A549 (cell line): ENCODE measurements around the gene SLC51A. TPM values are rescaled to one million over a fixed set of nuclear protein-coding genes. Genes with fewer than 3 reads are reported as not detected.
A peak's percentile ranks its signal among the peaks of the same experiment; 100 is the strongest.
"Not testable (repeated sequence)": the region's sequence is repeated elsewhere in the genome, so short reads cannot be mapped to it uniquely, and the experiment has no call there.

ENCODE experiments used
- ATAC-seq, 2 experiments: fragments of 200-7000 bp in 1 of 2; fragments of >200 bp in 1 of 2; cut with Nextera tagmentation in 1 of 2; cut with Tn5 transposase in 1 of 2; 3 replicates each; pipeline versions ENCODE4 v1.8.0 to v1.9.1; 2018 to 2020; ENCODE audit warnings: mild to moderate bottlenecking in 1 of 2, moderate library complexity in 1 of 2
- CTCF ChIA-PET: fragments of 300-600 bp; sonication (Branson Sonifier 250); formaldehyde crosslinking; extraction: SDS; loops from one replicate; lab custom pipeline; 2021; ENCODE audit warnings: antibody characterized with exemption, inconsistent platforms; lab: Yijun Ruan, JAX
- POLR2A ChIA-PET: fragments of 350-600 bp; formaldehyde crosslinking; extraction: SDS; loops from one replicate; lab custom pipeline; 2021; ENCODE audit warnings: antibody characterized with exemption, inconsistent platforms; lab: Yijun Ruan, JAX
- DNase-seq, 2 experiments: peaks; one replicate each; pipeline versions ENCODE4 v3.0.0 to v3.0.0-alpha.2; 2011 to 2016; ENCODE audit warnings: low read depth in 1 of 2, low spot score in 1 of 2
- FAIRE-seq: peaks from 2 replicates; lab custom pipeline; 2011; peaks lifted over from hg19 to GRCh38; lab: Jason Lieb, UNC
- H3K27ac ChIP-seq, 2 experiments: fragments of >200 bp; sonication (Bioruptor Twin); formaldehyde crosslinking; 3 replicates each; pipeline ENCODE4 v1.5.1; 2016 to 2017
- H3K4me1 ChIP-seq: fragments of >200 bp; sonication (Bioruptor Twin); formaldehyde crosslinking; 3 replicates; pipeline ENCODE4 v1.6.1; 2016
- H3K4me2 ChIP-seq: fragments of >200 bp; sonication (Bioruptor Twin); formaldehyde crosslinking; 3 replicates; pipeline ENCODE4 v1.6.1; 2016
- H3K4me3 ChIP-seq: fragments of >200 bp; sonication (Bioruptor Twin); formaldehyde crosslinking; 3 replicates; pipeline ENCODE4 v1.5.1; 2016
- H3K9me3 ChIP-seq: fragments of >200 bp; sonication (Bioruptor Twin); formaldehyde crosslinking; 3 replicates; pipeline ENCODE4 v1.6.1; 2016
- CBX8 ChIP-seq: fragments of 200-600 bp; sonication (generic); IDR thresholded peaks from 2 replicates; pipeline ENCODE4 v1.6.1; 2016
- EHF ChIP-seq: fragments of 250-450 bp; sonication (Bioruptor Pico); IDR thresholded peaks from 2 replicates; pipeline ENCODE4 v1.5.0; 2020; ENCODE audit warnings: mild to moderate bottlenecking
- FOSL2 ChIP-seq, 2 experiments: fragments of 450-650 bp in 1 of 2; fragments of >200 bp in 1 of 2; sonication (Bioruptor Twin) in 1 of 2; formaldehyde crosslinking; IDR thresholded peaks; 2 replicates each; pipeline versions ENCODE4 v1.5.0 to v1.6.1; 2016 to 2020; ENCODE audit warnings: mild to moderate bottlenecking in 1 of 2, moderate library complexity in 1 of 2
- FOXS1 ChIP-seq: fragments of 250-450 bp; sonication (Bioruptor Pico); IDR thresholded peaks from 2 replicates; pipeline ENCODE4 v1.5.0; 2020; ENCODE audit warnings: mild to moderate bottlenecking, moderate library complexity
- MAFK ChIP-seq: fragments of 450-650 bp; IDR thresholded peaks from 2 replicates; pipeline ENCODE4 v1.6.1; 2014; ENCODE audit not compliant: partially characterized antibody
- RAD21 ChIP-seq, 2 experiments: fragments of >200 bp in 1 of 2; sonication (Bioruptor Twin) in 1 of 2; formaldehyde crosslinking in 1 of 2; IDR thresholded peaks in 1 of 2; conservative IDR thresholded peaks in 1 of 2; 2 replicates in 1 of 2; 3 replicates in 1 of 2; pipeline ENCODE4 v1.6.1; 2012 to 2018; ENCODE audit warnings: inconsistent platforms in 1 of 2
- RFX5 ChIP-seq: fragments of 450-650 bp; IDR thresholded peaks from 2 replicates; pipeline ENCODE4 v1.7.1; 2014; ENCODE audit warnings: antibody characterized with exemption, mild to moderate bottlenecking, moderate library complexity
- RNF2 ChIP-seq: fragments of 200-600 bp; sonication (generic); IDR thresholded peaks from 2 replicates; pipeline ENCODE4 v1.6.1; 2016; ENCODE audit warnings: low read depth, mild to moderate bottlenecking, antibody characterized with exemption, moderate library complexity, borderline replicate concordance
- WGBS: methylation state at CpG from one replicate; pipeline ENCODE4 v1.1.6; 2017; ENCODE audit errors: missing lambda C conversion rate; 5-methylcytosine and 5-hydroxymethylcytosine counted together
- polyA plus RNA-seq, 4 experiments: library from polyadenylated mRNA; depleted of rRNA in 3 of 4; stranded (reverse); fragments of >200 nt; fragmentation: RNase III in 1 of 4; extraction: RNeasy Plus Mini Kit Qiagen cat#74134 plus additional on column Dnase treatment in 1 of 4; gene quantifications; 2 replicates in 3 of 4; 3 replicates in 1 of 4; pipeline ENCODE4 v1.2.3, GENCODE V29; 2011 to 2017
- TF ChIP-seq, protein P1 (sequence below): fragments of 250-450 bp; sonication (Bioruptor Pico); IDR thresholded peaks from 2 replicates; pipeline ENCODE4 v1.5.0; 2021; ENCODE audit warnings: mild to moderate bottlenecking, moderate library complexity, borderline replicate concordance

The SLC51A gene
- polyA plus RNA-seq, 2 of the 4 experiments (the other 2 are of a cell fraction) = not detected

DNA sequence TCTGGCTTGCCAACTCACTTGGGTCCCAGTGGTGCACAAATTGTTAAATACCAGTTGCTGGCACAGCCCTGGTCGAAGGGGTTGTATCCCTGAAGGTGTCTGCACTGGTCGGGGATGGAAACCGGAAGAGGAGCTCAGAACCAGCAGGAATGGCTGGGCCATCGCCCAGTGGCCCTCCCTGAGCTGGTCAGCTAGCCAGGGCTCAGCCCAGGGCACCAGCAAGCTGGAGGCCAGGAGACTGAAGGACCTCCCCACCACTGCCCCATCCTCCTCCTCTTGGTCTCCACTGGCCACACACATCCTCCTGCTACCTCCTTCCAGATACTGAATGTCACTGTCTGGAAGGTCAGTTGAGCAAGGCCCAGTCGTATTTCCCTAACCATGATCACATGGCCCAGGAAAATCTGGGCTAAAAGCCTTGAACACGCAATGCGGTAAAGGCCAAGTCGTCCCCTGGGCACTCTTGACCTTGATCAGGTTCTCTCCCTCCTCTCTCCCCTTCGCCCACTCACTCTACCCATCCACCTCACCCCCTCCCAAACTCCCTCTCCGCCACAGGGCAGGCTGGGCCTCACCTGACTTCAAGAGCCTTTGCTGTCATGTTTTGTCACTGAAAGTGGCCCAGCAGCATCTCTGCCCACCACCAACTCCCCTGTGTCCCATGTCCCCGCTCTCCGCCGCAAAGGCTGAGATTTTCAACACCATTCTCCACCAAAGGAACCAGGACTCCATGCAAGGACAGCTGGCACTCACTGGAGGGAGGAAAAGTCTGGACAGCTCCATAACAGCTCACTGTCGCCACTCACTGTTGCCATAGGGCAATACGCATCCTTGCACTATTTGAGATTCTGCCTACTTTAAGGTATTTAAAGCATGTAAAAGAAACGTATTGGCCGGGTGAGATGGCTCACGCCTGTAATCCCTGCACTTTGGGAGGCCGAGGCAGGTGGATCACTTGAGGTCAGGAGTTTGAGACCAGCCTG, 17.3 kb upstream of the SLC51A start:
- peak in 1 of 2 experiments; percentile 31; a peak in 3 of 6 replicates for ATAC-seq
- 79% methylated on average over 15 of the region's 19 CpGs for WGBS

DNA sequence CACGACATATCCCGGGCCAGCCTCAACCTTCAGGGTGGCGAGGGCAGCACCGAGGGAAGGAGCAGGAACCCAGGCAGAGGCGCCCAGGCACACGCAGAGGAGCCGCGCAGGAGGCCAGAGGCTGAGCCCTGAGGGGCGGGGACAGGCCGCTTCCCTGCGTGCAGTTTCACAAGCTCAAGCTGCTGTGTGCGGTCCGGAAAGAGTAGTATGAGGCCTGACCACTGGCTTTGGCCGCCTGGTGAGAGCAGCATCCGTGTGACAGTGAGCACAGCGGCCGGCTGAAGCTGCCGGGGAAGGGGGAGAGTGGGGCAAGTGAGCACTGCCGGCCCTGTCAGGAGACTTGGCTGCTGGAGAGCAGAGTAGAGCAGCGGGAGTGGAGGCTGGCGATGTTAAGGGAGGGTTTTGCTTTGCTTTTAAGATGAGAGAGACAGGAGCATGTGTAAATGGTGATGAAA, 13.8 kb upstream of the SLC51A start:
- no peak; a peak in 1 of 6 replicates for ATAC-seq
- H3K9me3 ChIP-seq = no peaks in the 10 kb centered on the region
- TF ChIP-seq FOXS1 (no peak), RNF2 (no peak), RFX5 (no peak), FOSL2 (IDR thresholded peaks at IDR 0.05) (no peak), FOSL2 (CRISPR knock-in tag; IDR thresholded peaks at IDR 0.05) (no peak), EHF (CRISPR knock-in tag) (no peak), CBX8 (no peak)
- POLR2A ChIA-PET = no interaction called here
- DNase-seq = no peak
- FAIRE-seq = no peak
- 74% methylated on average over 16 of the region's 21 CpGs for WGBS
- no peaks in the 10 kb centered on the region for H3K4me1 ChIP-seq
- no peak overlapping the region for H3K4me2 ChIP-seq
- no peak overlapping the region for H3K4me3 ChIP-seq
- CTCF ChIA-PET = no interaction called here
- no peak overlapping the region for H3K27ac ChIP-seq

More for the DNA sequence above, 17.3 kb upstream of the SLC51A start:
- H3K4me1 ChIP-seq = no peaks in the 10 kb centered on the region
- TF ChIP-seq MAFK (no peak), RAD21 (conservative IDR thresholded peaks at IDR 0.05 in 1 of 2, IDR thresholded peaks at IDR 0.05 in 1 of 2) (0 out of 5 replicates have a peak, but pooled peaks of 1 of the 2 experiments have one; percentile 5)
- TF ChIP-seq, all 56 proteins: peak for 1
- DNase-seq = peak in 1 of 2 experiments; percentile 31
- CTCF ChIA-PET = interaction anchor here (1.0 to 4.8 kb wide), 3 partner anchors 11 to 175 kb away, joined by 3 to 64 read pairs (median 25); no protein-coding TSS in a partner anchor
- H3K27ac ChIP-seq = no peak overlapping the region
- H3K4me3 ChIP-seq = no peak overlapping the region
- no peak overlapping the region for H3K4me2 ChIP-seq
- POLR2A ChIA-PET = no interaction called here
- no peaks in the 10 kb centered on the region for H3K9me3 ChIP-seq
- FAIRE-seq = no peak

DNA sequence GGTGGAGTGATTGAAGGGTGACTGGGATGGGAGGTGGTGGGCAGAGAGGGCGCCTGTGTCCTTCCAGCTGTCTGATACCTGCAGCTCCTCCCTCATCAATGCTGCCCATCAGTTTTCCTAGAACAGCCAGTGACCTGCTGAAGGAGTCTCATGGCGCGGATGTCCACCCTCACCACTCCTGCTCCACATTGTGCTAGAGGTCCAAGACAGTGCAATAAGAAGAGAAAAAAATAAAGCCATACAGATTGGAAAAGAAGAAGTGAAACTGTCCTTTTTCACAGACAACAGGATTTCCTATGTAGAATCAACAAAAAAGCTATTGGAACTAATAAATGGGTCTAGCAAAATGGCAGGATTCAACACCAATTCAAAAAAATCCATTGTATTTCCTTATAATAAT, 12.5 kb upstream of the SLC51A start:
- no peak overlapping the region for H3K27ac ChIP-seq
- H3K4me3 ChIP-seq = no peak overlapping the region
- ATAC-seq = no peak
- FAIRE-seq = no peak
- H3K9me3 ChIP-seq = no peaks in the 10 kb centered on the region
- ChIA-PET POLR2A (no interaction called here), CTCF (interaction anchor here (0.6 kb wide), 1 partner anchor 85 kb away, joined by 3 read pairs; no protein-coding TSS in a partner anchor)
- H3K4me2 ChIP-seq = no peak overlapping the region
- WGBS = 82% methylated on average over 3 of the region's 3 CpGs
- TF ChIP-seq, protein P1, sequence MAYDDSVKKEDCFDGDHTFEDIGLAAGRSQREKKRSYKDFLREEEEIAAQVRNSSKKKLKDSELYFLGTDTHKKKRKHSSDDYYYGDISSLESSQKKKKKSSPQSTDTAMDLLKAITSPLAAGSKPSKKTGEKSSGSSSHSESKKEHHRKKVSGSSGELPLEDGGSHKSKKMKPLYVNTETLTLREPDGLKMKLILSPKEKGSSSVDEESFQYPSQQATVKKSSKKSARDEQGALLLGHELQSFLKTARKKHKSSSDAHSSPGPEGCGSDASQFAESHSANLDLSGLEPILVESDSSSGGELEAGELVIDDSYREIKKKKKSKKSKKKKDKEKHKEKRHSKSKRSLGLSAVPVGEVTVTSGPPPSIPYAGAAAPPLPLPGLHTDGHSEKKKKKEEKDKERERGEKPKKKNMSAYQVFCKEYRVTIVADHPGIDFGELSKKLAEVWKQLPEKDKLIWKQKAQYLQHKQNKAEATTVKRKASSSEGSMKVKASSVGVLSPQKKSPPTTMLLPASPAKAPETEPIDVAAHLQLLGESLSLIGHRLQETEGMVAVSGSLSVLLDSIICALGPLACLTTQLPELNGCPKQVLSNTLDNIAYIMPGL (CRISPR knock-in tag) = no peak
- no peak for DNase-seq
- no peaks in the 10 kb centered on the region for H3K4me1 ChIP-seq

DNA sequence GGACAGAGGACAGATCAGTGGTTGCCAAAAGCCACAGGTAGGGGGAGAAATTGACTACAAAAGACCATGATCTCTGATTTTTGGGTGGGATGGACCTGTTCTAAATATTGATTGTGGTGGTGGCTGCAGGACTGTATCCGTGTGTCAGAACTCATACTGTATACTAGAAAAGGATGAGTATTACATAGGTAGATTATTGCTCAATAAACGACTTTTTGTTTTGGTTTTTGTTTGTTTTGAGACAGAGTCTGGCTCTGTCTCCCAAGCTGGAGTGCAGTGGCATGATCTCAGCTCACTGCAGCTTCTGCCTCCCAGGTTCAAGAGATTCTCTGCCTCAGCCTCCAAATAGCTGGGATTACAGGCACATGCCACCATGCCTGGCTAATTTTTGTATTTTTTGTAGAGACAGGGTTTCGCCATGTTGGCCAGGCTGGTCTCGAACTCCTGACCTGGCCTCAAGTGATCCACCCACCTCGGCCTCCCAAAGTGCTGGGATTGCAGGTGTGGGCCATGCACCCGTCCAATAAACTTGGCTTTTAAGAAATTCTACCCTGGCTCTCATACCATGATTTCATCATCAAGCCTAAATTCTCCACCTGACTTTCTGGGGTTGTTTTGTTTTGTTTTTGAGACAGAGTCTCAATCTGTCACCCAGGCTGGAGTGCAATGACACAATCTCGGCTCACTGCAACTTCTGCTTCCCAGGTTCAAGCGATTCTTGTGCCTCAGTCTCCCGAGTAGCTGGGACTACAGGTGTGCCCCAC, 10.7 kb upstream of the SLC51A start:
- POLR2A ChIA-PET, FAIRE-seq, ATAC-seq, H3K4me2 ChIP-seq, DNase-seq, H3K27ac ChIP-seq, H3K4me3 ChIP-seq, H3K9me3 ChIP-seq, H3K4me1 ChIP-seq: not testable (repeated sequence)
- CTCF ChIA-PET = interaction anchor here (0.6 kb wide), 1 partner anchor 67 kb away, joined by 3 read pairs; no protein-coding TSS in a partner anchor
- WGBS = 49% methylated on average over 9 of the region's 9 CpGs
